K562 (cell line): Measurements from ENCODE around the gene WWOX. TPM values are rescaled to one million over a fixed set of nuclear protein-coding genes. Genes with fewer than 3 reads are reported as not detected.

Experiments used
- ATAC-seq: fragments of 200-7000 bp; cut with Tn5 transposase; 3 replicates; pipeline ENCODE4 v1.9.1; 2020; ENCODE audit warnings: moderate library complexity
- BruUV-seq: library from RNA; stranded (reverse); fragments of 400-500 nt; replicated peaks from 2 replicates; lab custom pipeline; 2021; lab: Mats Ljungman, UMichigan
- CTCF ChIA-PET: fragments of 300-600 bp; formaldehyde crosslinking; extraction: SDS; loops from one replicate; lab custom pipeline; 2021; ENCODE audit warnings: low intra/inter-chr PET ratio; lab: Yijun Ruan, JAX
- POLR2A ChIA-PET: fragments of 300-600, 350-650 bp; sonication (Branson Sonifier 250); formaldehyde crosslinking; extraction: SDS; loops from one replicate; lab custom pipeline; 2021; ENCODE audit warnings: antibody characterized with exemption, inconsistent platforms; lab: Yijun Ruan, JAX
- DNase-seq, 4 experiments: peaks; one replicate each; pipeline versions ENCODE4 v3.0.0 to v3.0.0-alpha.2; 2011 to 2018; ENCODE audit warnings: low spot score in 3 of 4, mixed read lengths in 3 of 4; ENCODE audit errors: extremely low read depth in 1 of 4
- FAIRE-seq: peaks from 2 replicates; lab custom pipeline; 2011; peaks lifted over from hg19 to GRCh38; lab: Jason Lieb, UNC
- H2AFZ ChIP-seq: 2 replicates; pipeline ENCODE4 v1.6.0; 2011; ENCODE audit warnings: low read depth, low read length, control low read depth, inconsistent platforms
- H3K27ac ChIP-seq: fragments of 200-600 bp; 3 replicates; pipeline ENCODE4 v1.8.0; 2011; ENCODE audit warnings: low read depth, mild to moderate bottlenecking, control low read depth, inconsistent platforms, low read length, moderate library complexity, mixed read lengths; ENCODE audit errors: extremely low read depth
- H3K27me3 ChIP-seq, 2 experiments: fragments of 300-600 bp in 1 of 2; 2 replicates in 1 of 2; 3 replicates in 1 of 2; pipeline versions ENCODE4 v1.6.0 to v1.8.0; 2011; ENCODE audit warnings: inconsistent platforms in 2 of 2, low read length in 2 of 2, mild to moderate bottlenecking in 1 of 2, mixed read lengths in 1 of 2, moderate library complexity in 1 of 2; ENCODE audit not compliant: control insufficient read depth in 2 of 2, insufficient read depth in 2 of 2
- H3K36me3 ChIP-seq: fragments of 300-600 bp; 3 replicates; pipeline ENCODE4 v1.8.0; 2011; ENCODE audit warnings: mild to moderate bottlenecking, low read length, inconsistent platforms; ENCODE audit not compliant: control insufficient read depth, insufficient read depth
- H3K4me1 ChIP-seq, 2 experiments: fragments of 200-600 bp in 1 of 2; replicated peaks in 1 of 2; 2 replicates in 1 of 2; 3 replicates in 1 of 2; pipeline versions ENCODE4 v1.5.1 to v1.8.0; 2011; ENCODE audit warnings: inconsistent platforms in 2 of 2, low read length in 2 of 2, mild to moderate bottlenecking in 1 of 2, mixed read lengths in 1 of 2, moderate library complexity in 1 of 2; ENCODE audit not compliant: control insufficient read depth in 2 of 2, insufficient read depth in 2 of 2
- H3K4me2 ChIP-seq: 2 replicates; pipeline ENCODE4 v1.6.1; 2011; ENCODE audit warnings: low read length, control low read depth, inconsistent platforms, mixed read lengths; ENCODE audit not compliant: insufficient read depth
- H3K4me3 ChIP-seq: fragments of 200-600 bp; sonication (generic), shearing (Covaris generic); 2 replicates; pipeline ENCODE4 v1.5.1; 2016; ENCODE audit warnings: control low read depth, inconsistent platforms
- H3K79me2 ChIP-seq: fragments of 200-600 bp; 3 replicates; pipeline ENCODE4 v1.8.0; 2011; ENCODE audit warnings: low read length, inconsistent platforms; ENCODE audit not compliant: control insufficient read depth, insufficient read depth
- H3K9ac ChIP-seq, 2 experiments: 2 replicates each; pipeline versions ENCODE4 v1.6.0 to v1.6.1; 2011; ENCODE audit warnings: low read depth in 2 of 2, low read length in 2 of 2, control low read depth in 1 of 2, inconsistent platforms in 1 of 2, mild to moderate bottlenecking in 1 of 2, mixed read lengths in 1 of 2; ENCODE audit not compliant: insufficient read depth in 1 of 2
- H3K9me1 ChIP-seq: one replicate; pipeline ENCODE4 v1.6.0; 2011; ENCODE audit warnings: inconsistent platforms, mild to moderate bottlenecking, low read length, moderate library complexity; ENCODE audit not compliant: control insufficient read depth, insufficient read depth
- H3K9me3 ChIP-seq: replicated peaks from 2 replicates; pipeline ENCODE4 v1.5.1; 2011; ENCODE audit warnings: low read depth, low read length, inconsistent platforms; ENCODE audit not compliant: control insufficient read depth, insufficient read depth
- H4K20me1 ChIP-seq: replicated peaks from 2 replicates; pipeline ENCODE4 v1.6.1; 2011; ENCODE audit warnings: low read length, inconsistent platforms, mixed read lengths; ENCODE audit not compliant: control insufficient read depth, insufficient read depth
- BRD4 ChIP-seq: fragments of 200-600 bp; sonication (generic); IDR thresholded peaks from 2 replicates; pipeline ENCODE4 v1.6.1; 2017; ENCODE audit warnings: inconsistent platforms
- GABPB1 ChIP-seq: sonication (generic); formaldehyde crosslinking; IDR thresholded peaks from 2 replicates; pipeline ENCODE4 v1.8.0; 2022; ENCODE audit warnings: mild to moderate bottlenecking, missing genetic modification reagents
- NR2C2 ChIP-seq, 2 experiments: fragments of 200-800 bp in 1 of 2; sonication (Bioruptor generic) in 1 of 2; sonication (generic) in 1 of 2; formaldehyde crosslinking in 1 of 2; IDR thresholded peaks; 2 replicates each; pipeline versions ENCODE4 v1.6.1 to v1.8.0; 2016 to 2022; ENCODE audit warnings: mild to moderate bottlenecking in 1 of 2, missing compliant biosample characterization in 1 of 2, missing genetic modification characterization in 1 of 2, missing genetic modification reagents in 1 of 2
- RHOXF2B ChIP-seq: fragments of 250-450 bp; sonication (Bioruptor Pico); conservative IDR thresholded peaks from 2 replicates; pipeline ENCODE4 v1.5.1; 2021
- SFPQ ChIP-seq: fragments of 200-400 bp; formaldehyde crosslinking; IDR thresholded peaks from 2 replicates; pipeline ENCODE4 v1.6.1; 2017; ENCODE audit warnings: mild to moderate bottlenecking, low read depth, low read length, moderate library complexity
- SPI1 ChIP-seq: IDR thresholded peaks from 2 replicates; pipeline ENCODE4 v1.6.1; 2011; ENCODE audit warnings: low read depth, low read length, control low read depth, borderline replicate concordance
- THAP12 ChIP-seq: fragments of 250-450 bp; sonication (Bioruptor Pico); IDR thresholded peaks from 2 replicates; pipeline ENCODE4 v1.9.0; 2021; ENCODE audit warnings: mild to moderate bottlenecking, inconsistent platforms
- USF1 ChIP-seq: sonication (generic); formaldehyde crosslinking; IDR thresholded peaks from 2 replicates; pipeline ENCODE4 v1.9.0; 2022; ENCODE audit warnings: mild to moderate bottlenecking, missing genetic modification reagents
- ZNF121 ChIP-seq: sonication (generic); formaldehyde crosslinking; conservative IDR thresholded peaks from 2 replicates; pipeline ENCODE4 v1.8.0; 2022; ENCODE audit warnings: missing genetic modification reagents
- ZNF263 ChIP-seq: sonication (generic); formaldehyde crosslinking; IDR thresholded peaks from 2 replicates; pipeline ENCODE4 v1.8.0; 2022; ENCODE audit warnings: mild to moderate bottlenecking, missing genetic modification reagents, borderline replicate concordance
- WGBS: fragments of 100-300 bp; shearing (Covaris generic); methylation state at CpG from one replicate; pipeline ENCODE4 v1.1.6; 2016; ENCODE audit warnings: low coverage, mixed read lengths; ENCODE audit not compliant: insufficient coverage; ENCODE audit errors: missing lambda C conversion rate; 5-methylcytosine and 5-hydroxymethylcytosine counted together
- in situ Hi-C: fragments of 300-500 bp; cut with MboI; formaldehyde crosslinking; loops from 4 replicates; pipeline ENCODE4 v1.15.0; 2018; ENCODE audit warnings: inconsistent platforms, mixed read lengths
- intact Hi-C: fragments of 100-400 bp; cut with micrococcal nuclease; formaldehyde crosslinking; loops from 2 replicates; pipeline ENCODE4 v1.14.2; 2022
- polyA plus RNA-seq, 8 experiments: library from polyadenylated mRNA; depleted of rRNA in 4 of 8; stranded (reverse) in 5 of 8; unstranded in 3 of 8; fragments of >200 nt; fragmentation: Nextera tagmentation in 2 of 8; fragmentation: Illumina TruSeq in 1 of 8; extraction: Ambion mirVana in 2 of 8; extraction: Trizol in 1 of 8; gene quantifications; 2 replicates each; pipeline versions ENCODE4 v1.2.1 to v1.2.3, GENCODE V29; 2011 to 2014; ENCODE audit warnings: inconsistent platforms in 1 of 8, missing spikeins in 1 of 8
- total RNA-seq, 7 experiments: library from RNA; depleted of rRNA in 6 of 7; stranded (reverse); fragments of >200 nt in 6 of 7; fragmentation: Illumina TruSeq in 2 of 7; extraction: Trizol in 2 of 7; gene quantifications; 2 replicates each; pipeline versions ENCODE4 v1.2.1 to v1.2.3, GENCODE V29; 2011 to 2021; ENCODE audit warnings: low replicate concordance in 1 of 7
- TF ChIP-seq, protein P1 (sequence below), 2 experiments: fragments of 450-650 bp; IDR thresholded peaks; 2 replicates each; pipeline ENCODE4 v1.6.1; 2016
- TF ChIP-seq, protein P2 (sequence below): IDR thresholded peaks from 2 replicates; pipeline ENCODE4 v1.6.1; 2011; ENCODE audit warnings: borderline replicate concordance, low read depth, mild to moderate bottlenecking, moderate library complexity, low read length; ENCODE audit not compliant: insufficient read depth, poor library complexity, severe bottlenecking

Gene WWOX
- total and polyA plus RNA-seq, 9 of the 15 experiments (the other 6 are each of a cell fraction or from before 2014, with no cell fraction given): 1.6 to 22.7 (median 8.1) TPM

DNA sequence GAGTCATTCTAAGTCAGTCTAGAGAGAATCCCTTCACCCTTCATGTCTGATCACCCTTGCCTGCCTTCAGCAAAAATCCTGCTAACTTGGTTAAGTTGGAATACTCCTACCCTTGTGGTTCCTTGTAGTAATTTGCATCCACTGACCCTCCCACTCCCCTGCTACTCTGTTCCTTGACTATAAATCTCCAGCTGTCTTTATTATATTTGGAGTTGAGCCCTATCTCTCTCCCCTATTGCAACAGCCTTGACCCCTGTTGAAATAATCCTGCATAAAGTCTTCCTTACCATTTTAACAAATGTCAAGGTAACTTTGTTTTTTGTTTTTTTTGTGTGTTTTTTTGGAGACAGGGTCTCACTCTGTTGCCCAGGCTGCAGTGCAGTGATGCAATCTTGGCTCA, 590.1 kb downstream of the WWOX start (continued):
- TF ChIP-seq, protein P1, sequence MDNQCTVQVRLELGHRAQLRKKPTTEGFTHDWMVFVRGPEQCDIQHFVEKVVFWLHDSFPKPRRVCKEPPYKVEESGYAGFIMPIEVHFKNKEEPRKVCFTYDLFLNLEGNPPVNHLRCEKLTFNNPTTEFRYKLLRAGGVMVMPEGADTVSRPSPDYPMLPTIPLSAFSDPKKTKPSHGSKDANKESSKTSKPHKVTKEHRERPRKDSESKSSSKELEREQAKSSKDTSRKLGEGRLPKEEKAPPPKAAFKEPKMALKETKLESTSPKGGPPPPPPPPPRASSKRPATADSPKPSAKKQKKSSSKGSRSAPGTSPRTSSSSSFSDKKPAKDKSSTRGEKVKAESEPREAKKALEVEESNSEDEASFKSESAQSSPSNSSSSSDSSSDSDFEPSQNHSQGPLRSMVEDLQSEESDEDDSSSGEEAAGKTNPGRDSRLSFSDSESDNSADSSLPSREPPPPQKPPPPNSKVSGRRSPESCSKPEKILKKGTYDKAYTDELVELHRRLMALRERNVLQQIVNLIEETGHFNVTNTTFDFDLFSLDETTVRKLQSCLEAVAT (IDR thresholded peaks at IDR 0.05): no peak
- TF ChIP-seq, protein P2, sequence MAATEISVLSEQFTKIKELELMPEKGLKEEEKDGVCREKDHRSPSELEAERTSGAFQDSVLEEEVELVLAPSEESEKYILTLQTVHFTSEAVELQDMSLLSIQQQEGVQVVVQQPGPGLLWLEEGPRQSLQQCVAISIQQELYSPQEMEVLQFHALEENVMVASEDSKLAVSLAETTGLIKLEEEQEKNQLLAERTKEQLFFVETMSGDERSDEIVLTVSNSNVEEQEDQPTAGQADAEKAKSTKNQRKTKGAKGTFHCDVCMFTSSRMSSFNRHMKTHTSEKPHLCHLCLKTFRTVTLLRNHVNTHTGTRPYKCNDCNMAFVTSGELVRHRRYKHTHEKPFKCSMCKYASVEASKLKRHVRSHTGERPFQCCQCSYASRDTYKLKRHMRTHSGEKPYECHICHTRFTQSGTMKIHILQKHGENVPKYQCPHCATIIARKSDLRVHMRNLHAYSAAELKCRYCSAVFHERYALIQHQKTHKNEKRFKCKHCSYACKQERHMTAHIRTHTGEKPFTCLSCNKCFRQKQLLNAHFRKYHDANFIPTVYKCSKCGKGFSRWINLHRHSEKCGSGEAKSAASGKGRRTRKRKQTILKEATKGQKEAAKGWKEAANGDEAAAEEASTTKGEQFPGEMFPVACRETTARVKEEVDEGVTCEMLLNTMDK: no peak

DNA sequence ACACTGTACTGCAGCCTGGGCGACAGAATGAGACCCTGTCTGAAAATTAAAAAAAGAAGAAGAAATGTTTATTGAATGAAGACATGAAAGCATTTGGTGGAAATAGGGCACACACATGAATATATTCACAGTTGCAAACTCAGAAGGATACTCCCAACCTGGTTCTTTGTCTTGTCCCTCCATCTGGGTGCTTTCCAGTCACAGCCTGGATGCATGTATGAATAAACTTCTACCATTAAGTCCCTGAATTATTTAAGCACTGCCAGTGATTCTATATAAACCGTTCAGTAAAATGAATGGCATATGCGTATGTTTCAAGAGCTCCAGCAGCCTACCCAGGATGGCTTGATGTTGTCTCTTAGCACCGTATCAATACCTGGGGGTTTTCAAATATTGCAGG, 591.1 kb downstream of the WWOX start:
- no peak for FAIRE-seq
- in situ Hi-C loops: no loop called here
- no peak for TF ChIP-seq RHOXF2B (CRISPR knock-in tag)
- TF ChIP-seq GABPB1 (CRISPR knock-in tag): no peak
- TF ChIP-seq ZNF121: no peak
- TF ChIP-seq THAP12 (CRISPR knock-in tag): no peak
- no peak for TF ChIP-seq USF1 (CRISPR knock-in tag)
- TF ChIP-seq SFPQ: no peak
- no peak for TF ChIP-seq NR2C2 (CRISPR knock-in tag; IDR thresholded peaks at IDR 0.05)
- TF ChIP-seq NR2C2 (tag; IDR thresholded peaks at IDR 0.05): no peak
- TF ChIP-seq BRD4: no peak
- TF ChIP-seq SPI1: no peak
- no peak for TF ChIP-seq ZNF263 (CRISPR knock-in tag)

More for the DNA sequence above, 591.1 kb downstream of the WWOX start:
- Histone ChIP-seq H3K27me3 (no peaks in the 10 kb centered on the region; a peak in 2 of 5 replicates), H3K27ac (no peak overlapping the region), H3K4me1 (no peaks in the 10 kb centered on the region), H3K4me2 (no peak overlapping the region), H3K36me3 (no peaks in the 10 kb centered on the region), H2AFZ (no peak overlapping the region), H3K9me1 (no peaks in the 10 kb centered on the region), H3K79me2 (no peaks in the 10 kb centered on the region), H3K4me3 (no peak overlapping the region), H3K9ac (no peak overlapping the region), H4K20me1 (no peaks in the 10 kb centered on the region), H3K9me3 (no peaks in the 10 kb centered on the region)
- WGBS: 4% methylated on average over 4 of the region's 4 CpGs
- no peak for ATAC-seq
- no TSS peak for BruUV-seq
- ChIA-PET POLR2A (no interaction called here), CTCF (no interaction called here)
- no peak for DNase-seq
- intact Hi-C loops: no loop called here
